AG09309 (cell line): Measurements from ENCODE around the gene FAM149B1.
"Not testable (repeated sequence)": the region's sequence is repeated elsewhere in the genome, so short reads cannot be mapped to it uniquely, and the experiment has no call there.

Experiments used
- DNase-seq: peaks from one replicate; pipeline ENCODE4 v3.0.0-alpha.2; 2010; ENCODE audit warnings: low read depth
- H3K4me3 ChIP-seq: 2 replicates; pipeline ENCODE4 v1.5.1; 2011; ENCODE audit warnings: mild to moderate bottlenecking, low read depth, low read length, moderate library complexity; ENCODE audit not compliant: control insufficient read depth
- TF ChIP-seq, protein P1 (sequence below): IDR thresholded peaks from 2 replicates; pipeline ENCODE4 v1.5.1; 2011; ENCODE audit warnings: mild to moderate bottlenecking, low read depth, low read length, inconsistent platforms; ENCODE audit not compliant: insufficient read depth, control insufficient read depth; ENCODE audit errors: missing control alignments

FAM149B1 gene

DNA sequence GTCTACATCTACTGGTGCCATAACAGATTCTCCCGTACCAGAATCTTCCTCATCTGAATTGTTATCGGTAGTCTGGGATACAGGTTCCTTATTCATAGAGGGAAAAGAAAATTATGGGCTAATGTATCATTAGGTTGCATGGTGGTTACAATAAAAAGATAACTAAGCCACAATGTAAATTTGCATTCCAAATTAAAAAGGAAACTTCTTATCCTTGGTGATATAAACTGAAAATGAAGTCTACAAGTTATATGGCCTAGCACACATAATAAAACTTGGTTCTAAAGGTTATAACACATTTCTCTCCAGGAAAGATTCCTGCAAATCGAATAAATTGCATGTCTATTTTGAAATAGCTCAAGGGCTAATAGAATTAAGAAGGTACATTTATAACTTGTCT lies 33.2 kb upstream of the FAM149B1 start:
- TF ChIP-seq, protein P1, sequence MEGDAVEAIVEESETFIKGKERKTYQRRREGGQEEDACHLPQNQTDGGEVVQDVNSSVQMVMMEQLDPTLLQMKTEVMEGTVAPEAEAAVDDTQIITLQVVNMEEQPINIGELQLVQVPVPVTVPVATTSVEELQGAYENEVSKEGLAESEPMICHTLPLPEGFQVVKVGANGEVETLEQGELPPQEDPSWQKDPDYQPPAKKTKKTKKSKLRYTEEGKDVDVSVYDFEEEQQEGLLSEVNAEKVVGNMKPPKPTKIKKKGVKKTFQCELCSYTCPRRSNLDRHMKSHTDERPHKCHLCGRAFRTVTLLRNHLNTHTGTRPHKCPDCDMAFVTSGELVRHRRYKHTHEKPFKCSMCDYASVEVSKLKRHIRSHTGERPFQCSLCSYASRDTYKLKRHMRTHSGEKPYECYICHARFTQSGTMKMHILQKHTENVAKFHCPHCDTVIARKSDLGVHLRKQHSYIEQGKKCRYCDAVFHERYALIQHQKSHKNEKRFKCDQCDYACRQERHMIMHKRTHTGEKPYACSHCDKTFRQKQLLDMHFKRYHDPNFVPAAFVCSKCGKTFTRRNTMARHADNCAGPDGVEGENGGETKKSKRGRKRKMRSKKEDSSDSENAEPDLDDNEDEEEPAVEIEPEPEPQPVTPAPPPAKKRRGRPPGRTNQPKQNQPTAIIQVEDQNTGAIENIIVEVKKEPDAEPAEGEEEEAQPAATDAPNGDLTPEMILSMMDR: no peak
- H3K4me3 ChIP-seq: no peak overlapping the region
- no peak for DNase-seq

- no peak overlapping the region for H3K4me3 ChIP-seq
- TF ChIP-seq, protein P1: no peak
- no peak for DNase-seq
Measured at GRCh38 chr10:73136627-73137026, 31.3 kb upstream of the FAM149B1 start.

DNA sequence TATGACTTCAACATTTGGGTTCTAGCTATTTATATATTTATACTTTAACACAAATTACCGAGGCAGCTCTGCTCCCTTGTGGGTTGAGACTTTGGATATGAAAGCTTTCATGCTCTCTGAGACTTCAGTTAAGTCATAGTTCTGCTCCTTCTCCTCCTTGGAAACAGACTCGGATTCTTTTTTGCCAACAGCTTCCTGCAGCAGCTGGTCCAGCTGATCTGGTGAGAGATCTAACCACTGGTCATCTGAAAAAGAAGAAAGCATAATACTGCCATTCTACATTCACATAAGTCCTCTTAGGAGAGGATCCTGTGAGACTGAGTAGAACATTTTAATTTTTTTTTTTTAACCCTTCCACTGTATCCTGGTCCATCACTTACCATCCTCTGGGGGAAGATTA lies 28.7 kb upstream of the FAM149B1 start:
- no peak overlapping the region for H3K4me3 ChIP-seq
- DNase-seq: no peak
- TF ChIP-seq, protein P1: no peak

GRCh38 chr10:73141603-73142002 lies 26.3 kb upstream of the FAM149B1 start:
- no peak overlapping the region for H3K4me3 ChIP-seq
- TF ChIP-seq, protein P1: no peak
- DNase-seq: no peak

DNA sequence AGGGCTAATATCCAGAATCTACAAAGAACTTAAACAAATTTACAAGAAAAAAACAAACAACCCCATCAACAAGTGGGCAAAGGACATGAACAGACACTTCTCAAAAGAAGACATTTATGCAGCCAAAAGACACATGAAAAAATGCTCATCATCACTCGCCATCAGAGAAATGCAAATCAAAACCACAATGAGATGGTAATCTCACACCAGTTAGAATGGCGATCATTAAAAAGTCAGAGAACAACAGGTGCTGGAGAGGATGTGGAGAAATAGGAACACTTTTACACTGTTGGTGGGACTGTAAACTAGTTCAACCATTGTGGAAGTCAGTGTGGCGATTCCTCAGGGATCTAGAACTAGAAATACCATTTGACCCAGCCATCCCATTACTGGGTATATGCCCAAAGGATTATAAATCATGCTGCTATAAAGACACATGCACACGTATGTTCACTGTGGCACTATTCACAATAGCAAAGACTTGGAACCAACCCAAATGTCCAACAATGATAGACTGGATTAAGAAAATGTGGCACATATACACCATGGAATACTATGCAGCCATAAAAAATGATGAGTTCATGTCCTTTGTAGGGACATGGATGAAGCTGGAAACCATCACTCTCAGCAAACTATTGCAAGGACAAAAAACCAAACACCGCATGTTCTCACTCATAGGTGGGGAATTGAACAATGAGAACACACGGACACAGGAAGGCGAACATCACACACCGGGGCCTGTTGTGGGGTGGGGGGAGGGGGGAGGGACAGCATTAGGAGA lies 17.1 kb upstream of the FAM149B1 start:
- not testable (repeated sequence) for H3K4me3 ChIP-seq, DNase-seq

DNA sequence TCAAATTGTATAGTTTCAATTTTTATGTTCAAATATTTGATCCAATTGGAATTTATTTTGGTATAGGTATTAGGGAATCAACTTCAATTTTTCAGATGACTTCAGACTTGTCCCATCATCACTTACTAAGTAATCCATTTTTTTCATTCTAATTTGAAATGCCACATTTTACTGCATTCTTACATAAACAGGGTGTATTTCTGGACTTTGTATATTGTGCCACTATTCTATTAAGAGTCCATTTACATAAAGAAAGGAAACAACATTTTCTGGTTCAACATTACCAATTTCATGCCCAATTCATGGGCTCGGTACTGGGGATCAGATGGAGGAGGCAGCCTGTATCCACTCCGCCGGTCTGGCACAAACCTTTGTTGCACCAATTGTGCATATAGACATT lies 15.9 kb upstream of the FAM149B1 start:
- no peak overlapping the region for H3K4me3 ChIP-seq
- TF ChIP-seq, protein P1: no peak
- no peak for DNase-seq

DNA sequence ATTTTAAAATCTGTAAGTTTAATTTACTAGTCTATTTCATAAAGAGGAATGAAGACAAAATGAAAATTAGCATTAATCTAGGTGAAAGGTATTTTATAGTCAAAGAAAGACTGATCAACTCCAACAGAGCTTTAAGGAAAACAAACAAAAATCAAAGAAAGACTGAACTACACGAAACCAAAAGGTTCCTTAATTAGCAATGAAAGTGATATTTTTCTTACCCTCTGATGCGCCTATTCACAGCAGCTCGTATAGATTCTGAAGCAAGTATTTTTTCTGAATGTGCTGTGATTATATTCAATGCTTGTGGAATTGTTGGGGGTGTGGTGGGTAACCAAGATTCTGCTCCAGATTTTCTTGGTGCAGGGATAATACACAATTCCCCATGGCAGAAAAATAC lies 11.9 kb upstream of the FAM149B1 start:
- no peak for DNase-seq
- no peak overlapping the region for H3K4me3 ChIP-seq
- TF ChIP-seq, protein P1: no peak
